ENCODE data around the gene CLEC20A.

The CLEC20A gene

DNA sequence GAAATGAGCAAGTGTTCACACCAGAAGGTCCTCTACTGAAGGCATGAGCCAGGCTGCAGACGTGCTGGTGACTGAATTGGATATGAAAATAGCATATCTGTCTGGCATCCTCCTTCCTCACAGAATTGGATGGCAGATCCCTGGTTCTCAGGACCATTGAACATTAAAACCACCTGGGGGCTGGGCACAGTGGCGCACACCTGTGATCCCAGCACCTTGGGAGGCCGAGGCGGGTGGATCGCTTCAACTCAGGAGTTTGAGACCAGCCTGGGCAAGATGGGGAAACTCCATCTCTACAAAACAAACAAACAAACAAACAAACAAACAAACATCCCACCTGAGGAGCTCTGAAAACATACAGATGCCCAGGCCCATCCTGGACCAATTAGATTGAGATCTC, 39.6 kb upstream of the CLEC20A start:
- H3K4me3 ChIP-seq (replicated peaks; ENCODE audit: low read depth, low read length): no peak overlapping the region
- TF ChIP-seq, protein P1, sequence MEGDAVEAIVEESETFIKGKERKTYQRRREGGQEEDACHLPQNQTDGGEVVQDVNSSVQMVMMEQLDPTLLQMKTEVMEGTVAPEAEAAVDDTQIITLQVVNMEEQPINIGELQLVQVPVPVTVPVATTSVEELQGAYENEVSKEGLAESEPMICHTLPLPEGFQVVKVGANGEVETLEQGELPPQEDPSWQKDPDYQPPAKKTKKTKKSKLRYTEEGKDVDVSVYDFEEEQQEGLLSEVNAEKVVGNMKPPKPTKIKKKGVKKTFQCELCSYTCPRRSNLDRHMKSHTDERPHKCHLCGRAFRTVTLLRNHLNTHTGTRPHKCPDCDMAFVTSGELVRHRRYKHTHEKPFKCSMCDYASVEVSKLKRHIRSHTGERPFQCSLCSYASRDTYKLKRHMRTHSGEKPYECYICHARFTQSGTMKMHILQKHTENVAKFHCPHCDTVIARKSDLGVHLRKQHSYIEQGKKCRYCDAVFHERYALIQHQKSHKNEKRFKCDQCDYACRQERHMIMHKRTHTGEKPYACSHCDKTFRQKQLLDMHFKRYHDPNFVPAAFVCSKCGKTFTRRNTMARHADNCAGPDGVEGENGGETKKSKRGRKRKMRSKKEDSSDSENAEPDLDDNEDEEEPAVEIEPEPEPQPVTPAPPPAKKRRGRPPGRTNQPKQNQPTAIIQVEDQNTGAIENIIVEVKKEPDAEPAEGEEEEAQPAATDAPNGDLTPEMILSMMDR (IDR thresholded peaks at IDR 0.05; ENCODE audit: low read depth, low read length, missing control alignments): no peak
- DNase-seq (ENCODE audit: extremely low read depth, low read depth): no peak

GRCh38 chr1:178534137-178534868, 37.5 kb upstream of the CLEC20A start:
- H3K4me3 ChIP-seq (replicated peaks; ENCODE audit: low read depth, low read length): no peak overlapping the region
- TF ChIP-seq, protein P1 (IDR thresholded peaks at IDR 0.05; ENCODE audit: low read depth, low read length, missing control alignments): no peak
- no peak for DNase-seq (ENCODE audit: extremely low read depth, low read depth)

DNA sequence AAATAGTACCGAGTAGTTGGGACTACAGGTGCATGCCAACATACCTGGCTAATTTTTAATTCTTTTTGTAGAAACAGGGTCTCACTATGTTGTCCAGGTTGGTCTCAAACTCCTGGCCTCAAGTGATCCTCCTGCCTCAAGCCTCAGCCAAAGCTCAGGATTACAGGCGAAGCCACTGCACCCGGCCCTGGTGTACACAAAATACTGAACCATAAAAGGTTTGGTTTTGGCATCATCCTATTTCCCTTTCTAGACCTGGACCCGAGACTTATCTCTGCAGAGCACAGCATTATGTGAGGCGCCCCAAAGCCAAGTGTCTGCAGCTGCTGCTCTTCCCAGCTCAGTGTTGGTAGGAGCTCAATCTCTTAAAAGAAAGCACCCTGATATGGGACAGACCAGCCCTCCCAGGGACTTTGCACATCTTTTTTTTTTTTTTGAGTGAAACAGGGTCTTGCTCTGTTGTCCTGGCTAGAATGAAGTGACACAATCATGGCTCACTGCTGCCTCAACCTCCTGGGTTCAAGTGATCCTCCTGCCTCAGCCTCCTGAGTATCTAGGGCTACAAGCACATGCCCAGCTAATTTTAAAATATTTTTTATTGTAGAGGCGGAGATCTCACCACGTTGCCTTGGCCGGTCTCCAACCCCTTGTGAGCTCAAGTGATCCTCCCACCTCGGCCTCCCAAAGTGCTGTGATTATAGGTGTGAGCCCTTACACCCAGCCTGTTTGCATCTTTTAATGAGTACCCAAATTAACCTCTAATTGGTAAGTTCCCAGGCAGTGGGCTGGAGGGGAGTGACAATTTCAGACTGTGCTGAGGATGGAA, 36.6 kb upstream of the CLEC20A start:
- no peak overlapping the region for H3K4me3 ChIP-seq (replicated peaks; ENCODE audit: low read depth, low read length)
- no peak for DNase-seq (ENCODE audit: extremely low read depth, low read depth)
- TF ChIP-seq, protein P1 (IDR thresholded peaks at IDR 0.05; ENCODE audit: low read depth, low read length, missing control alignments): no peak

DNA sequence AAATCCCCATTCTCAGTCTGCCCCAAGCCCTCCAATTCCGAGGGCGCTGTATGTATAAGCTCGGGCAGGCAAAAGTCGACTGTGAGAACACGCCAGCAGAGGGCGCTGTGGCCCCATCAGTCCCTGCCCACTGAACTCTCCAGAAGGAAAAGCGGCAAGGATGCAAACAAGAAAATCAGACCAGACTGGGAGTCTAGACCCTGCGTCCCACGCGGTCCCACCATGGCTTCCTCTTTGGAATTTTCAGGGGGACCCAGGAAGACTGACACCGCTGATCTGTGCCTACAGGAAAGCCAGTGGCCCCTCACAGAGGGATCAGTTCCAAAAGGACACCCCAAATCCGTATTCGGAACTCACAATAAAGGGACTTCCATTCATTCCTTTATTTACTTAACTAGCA, 35.6 kb upstream of the CLEC20A start:
- no peak for DNase-seq (ENCODE audit: extremely low read depth, low read depth)

GRCh38 chr1:178531887-178532286, 35.1 kb upstream of the CLEC20A start:
- no peak for DNase-seq (ENCODE audit: extremely low read depth, low read depth)
- TF ChIP-seq, protein P1 (IDR thresholded peaks at IDR 0.05; ENCODE audit: low read depth, low read length, missing control alignments): no peak
- no peak overlapping the region for H3K4me3 ChIP-seq (replicated peaks; ENCODE audit: low read depth, low read length)

More for the DNA sequence above, 35.6 kb upstream of the CLEC20A start:
- H3K4me3 ChIP-seq (replicated peaks; ENCODE audit: low read depth, low read length): no peak overlapping the region
- TF ChIP-seq, protein P1 (IDR thresholded peaks at IDR 0.05; ENCODE audit: low read depth, low read length, missing control alignments): peak; percentile 90

GRCh38 chr1:178530502-178530901, 33.7 kb upstream of the CLEC20A start:
- DNase-seq (ENCODE audit: extremely low read depth, low read depth): no peak
- H3K4me3 ChIP-seq (replicated peaks; ENCODE audit: low read depth, low read length): no peak overlapping the region
- TF ChIP-seq, protein P1 (IDR thresholded peaks at IDR 0.05; ENCODE audit: low read depth, low read length, missing control alignments): no peak
